ENCODE measurements around the gene SPINK9.
A peak's percentile ranks its signal among the peaks of the same experiment; 100 is the strongest.

Gene SPINK9

GRCh38 chr5:148372166-148372725 is 36.9 kb downstream of the SPINK9 start:
- no peak for DNase-seq (ENCODE audit: low read depth)
- Histone ChIP-seq H3K9ac (ENCODE audit: low read length) (no peak overlapping the region), H3K4me3 (ENCODE audit: low read length) (no peak overlapping the region), H3K27me3 (replicated peaks; ENCODE audit: control insufficient read depth, insufficient read depth, low read length) (no peaks in the 10 kb centered on the region), H3K4me1 (ENCODE audit: control insufficient read depth, insufficient read depth, low read length) (peaks cover 6% of the 10 kb centered on the region), H3K9me3 (ENCODE audit: control insufficient read depth, low read length) (peaks cover 14% of the 10 kb centered on the region), H3K36me3 (ENCODE audit: control insufficient read depth, insufficient read depth, low read length, severe bottlenecking) (no peaks in the 10 kb centered on the region)

- H3K4me1 ChIP-seq (ENCODE audit: control insufficient read depth, insufficient read depth, low read length), result peaks cover 6% of the 10 kb centered on the region
- no peak overlapping the region for H3K9ac ChIP-seq (ENCODE audit: low read length)
- no peaks in the 10 kb centered on the region for H3K27me3 ChIP-seq (replicated peaks; ENCODE audit: control insufficient read depth, insufficient read depth, low read length)
- H3K9me3 ChIP-seq (ENCODE audit: control insufficient read depth, low read length), result peaks cover 13% of the 10 kb centered on the region
- peak; percentile 16 for DNase-seq (ENCODE audit: low read depth)
- H3K36me3 ChIP-seq (ENCODE audit: control insufficient read depth, insufficient read depth, low read length, severe bottlenecking), result no peaks in the 10 kb centered on the region
- no peak overlapping the region for H3K4me3 ChIP-seq (ENCODE audit: low read length)
Observed at GRCh38 chr5:148372893-148373292, 37.5 kb downstream of the SPINK9 start.

- Histone ChIP-seq H3K9me3 (ENCODE audit: control insufficient read depth, low read length) (no peaks in the 10 kb centered on the region), H3K4me3 (ENCODE audit: low read length) (no peak overlapping the region), H3K9ac (ENCODE audit: low read length) (no peak overlapping the region), H3K27me3 (replicated peaks; ENCODE audit: control insufficient read depth, insufficient read depth, low read length) (no peaks in the 10 kb centered on the region), H3K4me1 (ENCODE audit: control insufficient read depth, insufficient read depth, low read length) (peaks cover 6% of the 10 kb centered on the region), H3K36me3 (ENCODE audit: control insufficient read depth, insufficient read depth, low read length, severe bottlenecking) (no peaks in the 10 kb centered on the region)
- peak; percentile 85 for DNase-seq (ENCODE audit: low read depth)
Observed at GRCh38 chr5:148374690-148375360, 39.5 kb downstream of the SPINK9 start.

GRCh38 chr5:148376198-148376597 is 40.8 kb downstream of the SPINK9 start:
- Histone ChIP-seq H3K4me3 (ENCODE audit: low read length) (no peak overlapping the region), H3K36me3 (ENCODE audit: control insufficient read depth, insufficient read depth, low read length, severe bottlenecking) (no peaks in the 10 kb centered on the region), H3K4me1 (ENCODE audit: control insufficient read depth, insufficient read depth, low read length) (peaks cover 6% of the 10 kb centered on the region), H3K27me3 (replicated peaks; ENCODE audit: control insufficient read depth, insufficient read depth, low read length) (no peaks in the 10 kb centered on the region), H3K9ac (ENCODE audit: low read length) (no peak overlapping the region), H3K9me3 (ENCODE audit: control insufficient read depth, low read length) (no peaks in the 10 kb centered on the region)
- no peak for DNase-seq (ENCODE audit: low read depth)

- no peaks in the 10 kb centered on the region for H3K36me3 ChIP-seq (ENCODE audit: control insufficient read depth, insufficient read depth, low read length, severe bottlenecking)
- no peaks in the 10 kb centered on the region for H3K9me3 ChIP-seq (ENCODE audit: control insufficient read depth, low read length)
Observed at GRCh38 chr5:148378670-148379069, 43.3 kb downstream of the SPINK9 start.

GRCh38 chr5:148379340-148379739 is 44.0 kb downstream of the SPINK9 start:
- no peaks in the 10 kb centered on the region for H3K27me3 ChIP-seq (replicated peaks; ENCODE audit: control insufficient read depth, insufficient read depth, low read length)
- H3K9ac ChIP-seq (ENCODE audit: low read length), result no peak overlapping the region
- no peaks in the 10 kb centered on the region for H3K9me3 ChIP-seq (ENCODE audit: control insufficient read depth, low read length)
- no peak overlapping the region for H3K4me3 ChIP-seq (ENCODE audit: low read length)
- no peak for DNase-seq (ENCODE audit: low read depth)
- H3K4me1 ChIP-seq (ENCODE audit: control insufficient read depth, insufficient read depth, low read length), result peaks cover 14% of the 10 kb centered on the region
- H3K36me3 ChIP-seq (ENCODE audit: control insufficient read depth, insufficient read depth, low read length, severe bottlenecking), result no peaks in the 10 kb centered on the region

More at GRCh38 chr5:148378670-148379069, 43.3 kb downstream of the SPINK9 start:
- no peak for DNase-seq (ENCODE audit: low read depth)
- H3K9ac ChIP-seq (ENCODE audit: low read length), result no peak overlapping the region
- no peaks in the 10 kb centered on the region for H3K27me3 ChIP-seq (replicated peaks; ENCODE audit: control insufficient read depth, insufficient read depth, low read length)
- no peak overlapping the region for H3K4me3 ChIP-seq (ENCODE audit: low read length)
- H3K4me1 ChIP-seq (ENCODE audit: control insufficient read depth, insufficient read depth, low read length), result peaks cover 15% of the 10 kb centered on the region

GRCh38 chr5:148381906-148382305 is 46.5 kb downstream of the SPINK9 start:
- Histone ChIP-seq H3K4me1 (ENCODE audit: control insufficient read depth, insufficient read depth, low read length) (peaks cover 32% of the 10 kb centered on the region), H3K36me3 (ENCODE audit: control insufficient read depth, insufficient read depth, low read length, severe bottlenecking) (no peaks in the 10 kb centered on the region), H3K9me3 (ENCODE audit: control insufficient read depth, low read length) (no peaks in the 10 kb centered on the region), H3K27me3 (replicated peaks; ENCODE audit: control insufficient read depth, insufficient read depth, low read length) (no peaks in the 10 kb centered on the region), H3K9ac (ENCODE audit: low read length) (no peak overlapping the region), H3K4me3 (ENCODE audit: low read length) (no peak overlapping the region)
- no peak for DNase-seq (ENCODE audit: low read depth)

- Histone ChIP-seq H3K4me1 (ENCODE audit: control insufficient read depth, insufficient read depth, low read length) (peaks cover 32% of the 10 kb centered on the region), H3K4me3 (ENCODE audit: low read length) (peak overlapping the region; percentile 88), H3K27me3 (replicated peaks; ENCODE audit: control insufficient read depth, insufficient read depth, low read length) (no peaks in the 10 kb centered on the region), H3K36me3 (ENCODE audit: control insufficient read depth, insufficient read depth, low read length, severe bottlenecking) (peaks cover 3% of the 10 kb centered on the region), H3K9ac (ENCODE audit: low read length) (peak overlapping the region; percentile 91), H3K9me3 (ENCODE audit: control insufficient read depth, low read length) (no peaks in the 10 kb centered on the region)
- peak; percentile 31 for DNase-seq (ENCODE audit: low read depth)
Observed at GRCh38 chr5:148382961-148383360, 47.6 kb downstream of the SPINK9 start.

GRCh38 chr5:148383564-148384379 is 48.4 kb downstream of the SPINK9 start, which contains the start of gene FBXO38:
TSS of gene FBXO38 (plus strand) at chr5:148383958. CDS start at chr5:148394777, 10,819 bp downstream.
- DNase-seq (ENCODE audit: low read depth), result peak; percentile 99
- Histone ChIP-seq H3K4me3 (ENCODE audit: low read length) (peak within 1 kb of the TSS; percentile 88), H3K36me3 (ENCODE audit: control insufficient read depth, insufficient read depth, low read length, severe bottlenecking) (peaks cover 3% of the 10 kb centered on the region), H3K9me3 (ENCODE audit: control insufficient read depth, low read length) (no peaks in the 10 kb centered on the region), H3K9ac (ENCODE audit: low read length) (peak within 1 kb of the TSS; percentile 91), H3K4me1 (ENCODE audit: control insufficient read depth, insufficient read depth, low read length) (peaks cover 39% of the 10 kb centered on the region), H3K27me3 (replicated peaks; ENCODE audit: control insufficient read depth, insufficient read depth, low read length) (no peaks in the 10 kb centered on the region)

GRCh38 chr5:148384380-148384737 is 49.0 kb downstream of the SPINK9 start:
- DNase-seq (ENCODE audit: low read depth), result no peak

GRCh38 chr5:148385094-148385493 is 49.7 kb downstream of the SPINK9 start:
- peak overlapping the region; percentile 88 for H3K4me3 ChIP-seq (ENCODE audit: low read length)
- peaks cover 8% of the 10 kb centered on the region for H3K36me3 ChIP-seq (ENCODE audit: control insufficient read depth, insufficient read depth, low read length, severe bottlenecking)
- peaks cover 40% of the 10 kb centered on the region for H3K4me1 ChIP-seq (ENCODE audit: control insufficient read depth, insufficient read depth, low read length)
- H3K9me3 ChIP-seq (ENCODE audit: control insufficient read depth, low read length), result no peaks in the 10 kb centered on the region
- H3K27me3 ChIP-seq (replicated peaks; ENCODE audit: control insufficient read depth, insufficient read depth, low read length), result no peaks in the 10 kb centered on the region
- H3K9ac ChIP-seq (ENCODE audit: low read length), result peak overlapping the region; percentile 91
- DNase-seq (ENCODE audit: low read depth), result no peak

More at GRCh38 chr5:148384380-148384737, 49.0 kb downstream of the SPINK9 start:
- peaks cover 40% of the 10 kb centered on the region for H3K4me1 ChIP-seq (ENCODE audit: control insufficient read depth, insufficient read depth, low read length)
- H3K36me3 ChIP-seq (ENCODE audit: control insufficient read depth, insufficient read depth, low read length, severe bottlenecking), result peaks cover 7% of the 10 kb centered on the region
- H3K9me3 ChIP-seq (ENCODE audit: control insufficient read depth, low read length), result no peaks in the 10 kb centered on the region
- peak overlapping the region; percentile 88 for H3K4me3 ChIP-seq (ENCODE audit: low read length)
- H3K27me3 ChIP-seq (replicated peaks; ENCODE audit: control insufficient read depth, insufficient read depth, low read length), result no peaks in the 10 kb centered on the region
- H3K9ac ChIP-seq (ENCODE audit: low read length), result peak overlapping the region; percentile 91

Data from adipocyte (in vitro differentiated cells).